ENCODE results near the gene SF3B2. TPM values are rescaled to one million over a fixed set of nuclear protein-coding genes. Genes with fewer than 3 reads are reported as not detected.
A peak's percentile ranks its signal among the peaks of the same experiment; 100 is the strongest.

SF3B2 gene
- total RNA-seq, 4 donors from 2014 or later, result 148 to 216 (median 156) TPM

GRCh38 chr11:66081505-66081904 is 29.3 kb downstream of the SF3B2 start:
- Histone ChIP-seq H3K4me1 (peaks cover 0 to 51% (median 38%) of the 10 kb centered on the region in 4 donors), H3K27me3 (no peaks in the 10 kb centered on the region), H3K9me3 (no peaks in the 10 kb centered on the region), H3K4me3 (no peak overlapping the region), H3K36me3 (peaks cover 0 to 9% (median 0%) of the 10 kb centered on the region in 3 donors), H3K27ac (peak overlapping the region in 3 of 4 donors; percentile 58 to 68 (median 63))
- DNase-seq (ENCODE audit: low spot score in 2 of 2), result peak in 1 of 2 donors; percentile 21
- TF ChIP-seq POLR2A (IDR thresholded peaks at IDR 0.05) (no peak), CTCF (IDR thresholded peaks at IDR 0.05) (no peak), EP300 (IDR thresholded peaks at IDR 0.05) (no peak)
- WGBS, 2 donors, result 36 to 37% methylated on average over 5 of the region's 5 CpGs

DNA sequence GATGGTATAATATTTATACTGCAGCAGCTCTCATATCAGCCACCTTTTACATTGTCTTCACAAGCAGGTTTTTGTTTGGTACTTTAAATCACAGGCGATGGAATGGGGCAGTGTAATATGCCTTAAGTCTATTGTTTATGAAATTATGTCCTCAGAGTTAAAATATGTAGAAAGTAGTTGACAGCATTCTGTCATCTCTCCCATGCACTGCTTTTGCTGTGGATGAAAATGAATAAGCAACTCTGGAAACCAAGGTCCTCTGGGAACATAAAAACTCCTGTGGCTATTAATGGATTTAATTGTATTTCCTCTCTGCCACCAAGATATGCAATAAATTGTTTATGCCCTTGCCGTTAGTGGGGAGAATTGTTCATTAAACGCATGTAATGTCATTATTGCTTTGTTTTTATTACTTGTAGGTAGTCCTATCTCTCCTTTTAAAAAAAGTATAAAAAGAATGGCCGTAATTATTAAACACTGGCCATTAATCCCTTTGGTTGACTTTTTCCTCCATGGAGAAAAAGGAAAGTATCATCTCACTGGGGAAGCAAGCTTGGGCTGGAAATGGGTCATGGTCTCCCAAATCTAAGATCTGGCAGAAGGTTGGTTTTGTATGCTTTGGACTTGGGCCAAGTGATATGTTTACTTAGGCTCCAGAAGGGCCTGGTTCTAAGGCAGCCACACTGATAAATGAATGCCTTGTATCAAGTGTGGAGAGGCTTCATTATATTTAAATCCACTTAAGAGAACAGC is 31.0 kb downstream of the SF3B2 start:
- WGBS, 2 donors, result 42 to 44% methylated on average over 4 of the region's 4 CpGs
- Histone ChIP-seq H3K36me3 (no peaks in the 10 kb centered on the region), H3K9me3 (no peaks in the 10 kb centered on the region), H3K27me3 (no peaks in the 10 kb centered on the region), H3K27ac (peak overlapping the region in 1 of 4 donors; percentile 15), H3K4me1 (peaks cover 0 to 66% (median 38%) of the 10 kb centered on the region in 4 donors), H3K4me3 (no peak overlapping the region)
- no peak for TF ChIP-seq EP300 (IDR thresholded peaks at IDR 0.05)
- TF ChIP-seq POLR2A (IDR thresholded peaks at IDR 0.05), result no peak
- TF ChIP-seq CTCF (IDR thresholded peaks at IDR 0.05), result no peak
- DNase-seq (ENCODE audit: low spot score in 2 of 2), result no peak

- no peak for TF ChIP-seq EP300 (IDR thresholded peaks at IDR 0.05)
- no peak for TF ChIP-seq POLR2A (IDR thresholded peaks at IDR 0.05)
- no peak for TF ChIP-seq CTCF (IDR thresholded peaks at IDR 0.05)
- H3K27ac ChIP-seq, result peak overlapping the region in 1 of 4 donors; percentile 15
- WGBS, 2 donors, result 91 to 94% methylated on average over 3 of the region's 3 CpGs
Measured at GRCh38 chr11:66083767-66084166, 31.6 kb downstream of the SF3B2 start.

GRCh38 chr11:66084821-66085475 is 32.8 kb downstream of the SF3B2 start:
- no peak for DNase-seq (ENCODE audit: low spot score in 2 of 2)
- H3K4me3 ChIP-seq, result no peak overlapping the region
- TF ChIP-seq EP300 (IDR thresholded peaks at IDR 0.05) (no peak), CTCF (IDR thresholded peaks at IDR 0.05) (no peak), POLR2A (IDR thresholded peaks at IDR 0.05) (no peak)
- no peaks in the 10 kb centered on the region for H3K36me3 ChIP-seq
- no peaks in the 10 kb centered on the region for H3K27me3 ChIP-seq
- peaks cover 0 to 66% (median 37%) of the 10 kb centered on the region in 4 donors for H3K4me1 ChIP-seq
- H3K27ac ChIP-seq, result no peak overlapping the region
- 85 to 91% methylated on average over 3 of the region's 3 CpGs for WGBS, 2 donors
- no peaks in the 10 kb centered on the region for H3K9me3 ChIP-seq

More at GRCh38 chr11:66083767-66084166, 31.6 kb downstream of the SF3B2 start:
- peaks cover 0 to 66% (median 38%) of the 10 kb centered on the region in 4 donors for H3K4me1 ChIP-seq
- H3K27me3 ChIP-seq, result no peaks in the 10 kb centered on the region
- H3K36me3 ChIP-seq, result no peaks in the 10 kb centered on the region
- no peak overlapping the region for H3K4me3 ChIP-seq
- no peak for DNase-seq (ENCODE audit: low spot score in 2 of 2)
- no peaks in the 10 kb centered on the region for H3K9me3 ChIP-seq

Data from tibial nerve (tissue), 4 donors.